K562 (cell line): ENCODE data around the gene SPRYD3. TPM values are rescaled to one million over a fixed set of nuclear protein-coding genes. Genes with fewer than 3 reads are reported as not detected.

Source experiments
- ATAC-seq: fragments of 200-7000 bp; cut with Tn5 transposase; 3 replicates; pipeline ENCODE4 v1.9.1; 2020; ENCODE audit warnings: moderate library complexity
- BruUV-seq: library from RNA; stranded (reverse); fragments of 400-500 nt; replicated peaks from 2 replicates; lab custom pipeline; 2021; lab: Mats Ljungman, UMichigan
- CTCF ChIA-PET: fragments of 300-600 bp; formaldehyde crosslinking; extraction: SDS; loops from one replicate; lab custom pipeline; 2021; ENCODE audit warnings: low intra/inter-chr PET ratio; lab: Yijun Ruan, JAX
- POLR2A ChIA-PET: fragments of 300-600, 350-650 bp; sonication (Branson Sonifier 250); formaldehyde crosslinking; extraction: SDS; loops from one replicate; lab custom pipeline; 2021; ENCODE audit warnings: antibody characterized with exemption, inconsistent platforms; lab: Yijun Ruan, JAX
- DNase-seq, 4 experiments: peaks; one replicate each; pipeline versions ENCODE4 v3.0.0 to v3.0.0-alpha.2; 2011 to 2018; ENCODE audit warnings: low spot score in 3 of 4, mixed read lengths in 3 of 4; ENCODE audit errors: extremely low read depth in 1 of 4
- FAIRE-seq: peaks from 2 replicates; lab custom pipeline; 2011; peaks lifted over from hg19 to GRCh38; lab: Jason Lieb, UNC
- H2AFZ ChIP-seq: 2 replicates; pipeline ENCODE4 v1.6.0; 2011; ENCODE audit warnings: low read depth, low read length, control low read depth, inconsistent platforms
- H3K27ac ChIP-seq: fragments of 200-600 bp; 3 replicates; pipeline ENCODE4 v1.8.0; 2011; ENCODE audit warnings: low read depth, mild to moderate bottlenecking, control low read depth, inconsistent platforms, low read length, moderate library complexity, mixed read lengths; ENCODE audit errors: extremely low read depth
- H3K27me3 ChIP-seq, 2 experiments: fragments of 300-600 bp in 1 of 2; 2 replicates in 1 of 2; 3 replicates in 1 of 2; pipeline versions ENCODE4 v1.6.0 to v1.8.0; 2011; ENCODE audit warnings: inconsistent platforms in 2 of 2, low read length in 2 of 2, mild to moderate bottlenecking in 1 of 2, mixed read lengths in 1 of 2, moderate library complexity in 1 of 2; ENCODE audit not compliant: control insufficient read depth in 2 of 2, insufficient read depth in 2 of 2
- H3K36me3 ChIP-seq: fragments of 300-600 bp; 3 replicates; pipeline ENCODE4 v1.8.0; 2011; ENCODE audit warnings: mild to moderate bottlenecking, low read length, inconsistent platforms; ENCODE audit not compliant: control insufficient read depth, insufficient read depth
- H3K4me1 ChIP-seq, 2 experiments: fragments of 200-600 bp in 1 of 2; replicated peaks in 1 of 2; 2 replicates in 1 of 2; 3 replicates in 1 of 2; pipeline versions ENCODE4 v1.5.1 to v1.8.0; 2011; ENCODE audit warnings: inconsistent platforms in 2 of 2, low read length in 2 of 2, mild to moderate bottlenecking in 1 of 2, mixed read lengths in 1 of 2, moderate library complexity in 1 of 2; ENCODE audit not compliant: control insufficient read depth in 2 of 2, insufficient read depth in 2 of 2
- H3K4me2 ChIP-seq: 2 replicates; pipeline ENCODE4 v1.6.1; 2011; ENCODE audit warnings: low read length, control low read depth, inconsistent platforms, mixed read lengths; ENCODE audit not compliant: insufficient read depth
- H3K4me3 ChIP-seq: fragments of 200-600 bp; sonication (generic), shearing (Covaris generic); 2 replicates; pipeline ENCODE4 v1.5.1; 2016; ENCODE audit warnings: control low read depth, inconsistent platforms
- H3K79me2 ChIP-seq: fragments of 200-600 bp; 3 replicates; pipeline ENCODE4 v1.8.0; 2011; ENCODE audit warnings: low read length, inconsistent platforms; ENCODE audit not compliant: control insufficient read depth, insufficient read depth
- H3K9ac ChIP-seq, 2 experiments: 2 replicates each; pipeline versions ENCODE4 v1.6.0 to v1.6.1; 2011; ENCODE audit warnings: low read depth in 2 of 2, low read length in 2 of 2, control low read depth in 1 of 2, inconsistent platforms in 1 of 2, mild to moderate bottlenecking in 1 of 2, mixed read lengths in 1 of 2; ENCODE audit not compliant: insufficient read depth in 1 of 2
- H3K9me1 ChIP-seq: one replicate; pipeline ENCODE4 v1.6.0; 2011; ENCODE audit warnings: inconsistent platforms, mild to moderate bottlenecking, low read length, moderate library complexity; ENCODE audit not compliant: control insufficient read depth, insufficient read depth
- H3K9me3 ChIP-seq: replicated peaks from 2 replicates; pipeline ENCODE4 v1.5.1; 2011; ENCODE audit warnings: low read depth, low read length, inconsistent platforms; ENCODE audit not compliant: control insufficient read depth, insufficient read depth
- H4K20me1 ChIP-seq: replicated peaks from 2 replicates; pipeline ENCODE4 v1.6.1; 2011; ENCODE audit warnings: low read length, inconsistent platforms, mixed read lengths; ENCODE audit not compliant: control insufficient read depth, insufficient read depth
- AFF4 ChIP-seq: sonication (generic); formaldehyde crosslinking; IDR thresholded peaks from 2 replicates; pipeline ENCODE4 v1.8.0; 2023; ENCODE audit warnings: mild to moderate bottlenecking, missing genetic modification reagents
- HINFP ChIP-seq: fragments of 450-650 bp; conservative IDR thresholded peaks from 2 replicates; pipeline ENCODE4 v1.6.1; 2016; ENCODE audit warnings: missing genetic modification characterization, low read depth, mild to moderate bottlenecking, control low read depth, missing compliant biosample characterization
- PHB ChIP-seq: fragments of 250-450 bp; sonication (Bioruptor Pico); IDR thresholded peaks from 2 replicates; pipeline ENCODE4 v1.5.0; 2021
- REST ChIP-seq, 2 experiments: fragments of 450-650 bp; formaldehyde crosslinking in 1 of 2; IDR thresholded peaks; 2 replicates each; pipeline versions ENCODE4 v1.4.0 to v1.6.1; 2014 to 2020; ENCODE audit warnings: mild to moderate bottlenecking in 2 of 2, borderline replicate concordance in 1 of 2, low read depth in 1 of 2
- SRF ChIP-seq, 2 experiments: fragments of 250-450, 450-650 bp in 1 of 2; sonication (Bioruptor Pico) in 1 of 2; sonication (generic) in 1 of 2; formaldehyde crosslinking; IDR thresholded peaks; 2 replicates each; pipeline versions ENCODE4 v1.5.0 to v1.5.1; 2020 to 2022; ENCODE audit warnings: mild to moderate bottlenecking in 1 of 2, missing genetic modification reagents in 1 of 2
- VEZF1 ChIP-seq: fragments of 200-800 bp; sonication (Bioruptor generic); IDR thresholded peaks from 2 replicates; pipeline ENCODE4 v1.6.1; 2017; ENCODE audit warnings: missing genetic modification characterization, missing compliant biosample characterization
- WGBS: fragments of 100-300 bp; shearing (Covaris generic); methylation state at CpG from one replicate; pipeline ENCODE4 v1.1.6; 2016; ENCODE audit warnings: low coverage, mixed read lengths; ENCODE audit not compliant: insufficient coverage; ENCODE audit errors: missing lambda C conversion rate; 5-methylcytosine and 5-hydroxymethylcytosine counted together
- in situ Hi-C: fragments of 300-500 bp; cut with MboI; formaldehyde crosslinking; loops from 4 replicates; pipeline ENCODE4 v1.15.0; 2018; ENCODE audit warnings: inconsistent platforms, mixed read lengths
- intact Hi-C: fragments of 100-400 bp; cut with micrococcal nuclease; formaldehyde crosslinking; loops from 2 replicates; pipeline ENCODE4 v1.14.2; 2022
- polyA plus RNA-seq, 8 experiments: library from polyadenylated mRNA; depleted of rRNA in 4 of 8; stranded (reverse) in 5 of 8; unstranded in 3 of 8; fragments of >200 nt; fragmentation: Nextera tagmentation in 2 of 8; fragmentation: Illumina TruSeq in 1 of 8; extraction: Ambion mirVana in 2 of 8; extraction: Trizol in 1 of 8; gene quantifications; 2 replicates each; pipeline versions ENCODE4 v1.2.1 to v1.2.3, GENCODE V29; 2011 to 2014; ENCODE audit warnings: inconsistent platforms in 1 of 8, missing spikeins in 1 of 8
- total RNA-seq, 7 experiments: library from RNA; depleted of rRNA in 6 of 7; stranded (reverse); fragments of >200 nt in 6 of 7; fragmentation: Illumina TruSeq in 2 of 7; extraction: Trizol in 2 of 7; gene quantifications; 2 replicates each; pipeline versions ENCODE4 v1.2.1 to v1.2.3, GENCODE V29; 2011 to 2021; ENCODE audit warnings: low replicate concordance in 1 of 7

Gene SPRYD3
- total and polyA plus RNA-seq, 9 of the 15 experiments (the other 6 are each of a cell fraction or from before 2014, with no cell fraction given) = 1.5 to 13.6 (median 7.6) TPM

- H3K9me1 ChIP-seq = no peaks in the 10 kb centered on the region
- ChIA-PET POLR2A (no interaction called here), CTCF (no interaction called here)
- DNase-seq (no peak), ATAC-seq (no peak), FAIRE-seq (no peak)
- WGBS = 55% methylated on average over 3 of the region's 3 CpGs
- no peaks in the 10 kb centered on the region for H4K20me1 ChIP-seq
- intact Hi-C loops (no loop called here), in situ Hi-C loops (no loop called here)
- H3K9me3 ChIP-seq = no peaks in the 10 kb centered on the region
- H3K36me3 ChIP-seq = peaks cover 14% of the 10 kb centered on the region; the same call in 2 of the 3 replicates
- H3K4me2 ChIP-seq = no peak overlapping the region
- peaks cover 22 to 40% of the 10 kb centered on the region in 2 experiments for H3K4me1 ChIP-seq
- H2AFZ ChIP-seq = no peak overlapping the region
- BruUV-seq = no TSS peak
- no peaks in the 10 kb centered on the region for H3K27me3 ChIP-seq
- H3K79me2 ChIP-seq = peaks cover 8% of the 10 kb centered on the region; the same call in 2 of the 3 replicates
- H3K4me3 ChIP-seq = no peak overlapping the region
- H3K9ac ChIP-seq = no peak overlapping the region
- H3K27ac ChIP-seq = no peak overlapping the region
- TF ChIP-seq HINFP (tag) = no peak
- TF ChIP-seq PHB (CRISPR knock-in tag) = no peak
- TF ChIP-seq REST (IDR thresholded peaks at IDR 0.05; ENCODE audit: borderline replicate concordance) = no peak
- TF ChIP-seq REST (CRISPR knock-in tag; IDR thresholded peaks at IDR 0.05; ENCODE audit: low read depth) = no peak
- TF ChIP-seq VEZF1 (CRISPR knock-in tag) = no peak
- no peak for TF ChIP-seq SRF (CRISPR knock-in tag; IDR thresholded peaks at IDR 0.05)
- no peak for TF ChIP-seq AFF4 (CRISPR knock-in tag)
Measured at GRCh38 chr12:53074999-53075370, 4.2 kb downstream of the SPRYD3 start.
